Right cardiac atrium (tissue), 5 donors: ENCODE measurements around the gene LMX1B. TPM values are rescaled to one million over a fixed set of nuclear protein-coding genes. Genes with fewer than 3 reads are reported as not detected.

Experiments
- ATAC-seq, 2 donors: fragments of 200-7000 bp; cut with Tn5 transposase; one replicate each; pipeline versions ENCODE4 v1.8.0 to v1.9.1; 2020; ENCODE audit warnings: moderate library complexity in 2 of 2, mild to moderate bottlenecking in 1 of 2
- DNase-seq, 3 donors: peaks; one replicate each; pipeline ENCODE4 v3.0.0-alpha.2; 2020
- H3K27ac ChIP-seq: one replicate; pipeline ENCODE4 v1.5.1; 2013; ENCODE audit warnings: mild to moderate bottlenecking, low read length, control low read depth, moderate library complexity
- H3K27me3 ChIP-seq: one replicate; pipeline ENCODE4 v1.6.1; 2013; ENCODE audit not compliant: control insufficient read depth, insufficient read depth
- H3K4me1 ChIP-seq: one replicate; pipeline ENCODE4 v1.6.1; 2013; ENCODE audit warnings: low read length; ENCODE audit not compliant: control insufficient read depth, insufficient read depth
- H3K4me3 ChIP-seq: one replicate; pipeline ENCODE4 v1.5.1; 2013; ENCODE audit warnings: low read length, control low read depth
- H3K9me3 ChIP-seq: one replicate; pipeline ENCODE4 v1.6.1; 2013; ENCODE audit warnings: low read length; ENCODE audit not compliant: control insufficient read depth
- WGBS: extraction: QIAGEN DNeasy Blood & Tissue Kit; methylation state at CpG from one replicate; pipeline ENCODE4 v1.1.7; 2013; 5-methylcytosine and 5-hydroxymethylcytosine counted together
- intact Hi-C, 4 donors: fragments of 100-400 bp; cut with DNase I; formaldehyde crosslinking; loops; one replicate each; pipeline versions ENCODE4 v1.11.0 to v1.14.0; 2022 to 2023
- polyA plus RNA-seq: library from polyadenylated mRNA; stranded (reverse); fragments of 200-250 nt; gene quantifications from one replicate; pipeline ENCODE4 v1.2.3, GENCODE V29; 2013
- total RNA-seq, 4 donors: library from RNA; stranded (reverse); fragmentation: NEBNext Ultra II Directional; extraction: Animal tissue kit (Norgen Biotek cat#: 25700); gene quantifications; one replicate each; pipeline ENCODE4 v1.2.1, GENCODE V29; 2021
- donor health status: healthy with polysubstance abuse.
- donor health status: DM: no; HTN: yes; CAD: no.
- donor health status: DM: no; HTN: no; CAD: no.
- donor health status: DM: no; HTN: yes; CAD: no; lungs with severe emphysema.
- donor health status: DM: yes; HTN: yes; CAD: no.

Gene LMX1B
- total and polyA plus RNA-seq, 5 donors: 0.81 to 3.6 (median 1.7) TPM

DNA sequence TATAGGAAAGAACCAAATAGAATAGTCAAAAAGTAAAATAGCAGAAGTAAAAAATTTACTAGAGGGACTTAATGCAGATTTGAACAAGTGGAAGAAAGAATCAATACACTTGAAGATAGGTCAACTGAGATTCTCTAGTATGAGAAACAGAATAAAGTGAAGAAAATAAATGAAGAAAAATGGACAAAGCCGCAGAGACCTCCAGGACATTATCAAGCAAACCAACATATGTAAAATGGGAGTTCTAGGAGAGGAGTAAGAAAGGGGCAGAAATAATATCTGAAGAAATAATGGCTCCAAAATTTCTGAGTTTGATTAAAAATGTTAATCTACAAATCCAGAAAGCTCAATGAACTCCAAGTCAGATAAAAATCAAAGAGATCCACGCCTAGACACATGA, 121.1 kb downstream of the LMX1B start:
- Histone ChIP-seq H3K27ac (no peak overlapping the region), H3K27me3 (no peaks in the 10 kb centered on the region), H3K4me1 (no peaks in the 10 kb centered on the region), H3K4me3 (no peak overlapping the region), H3K9me3 (peaks cover 3% of the 10 kb centered on the region)
- WGBS: 74% methylated on average over 2 of the region's 2 CpGs
- intact Hi-C loops: no loop called here
- no peak for DNase-seq
- no peak for ATAC-seq

DNA sequence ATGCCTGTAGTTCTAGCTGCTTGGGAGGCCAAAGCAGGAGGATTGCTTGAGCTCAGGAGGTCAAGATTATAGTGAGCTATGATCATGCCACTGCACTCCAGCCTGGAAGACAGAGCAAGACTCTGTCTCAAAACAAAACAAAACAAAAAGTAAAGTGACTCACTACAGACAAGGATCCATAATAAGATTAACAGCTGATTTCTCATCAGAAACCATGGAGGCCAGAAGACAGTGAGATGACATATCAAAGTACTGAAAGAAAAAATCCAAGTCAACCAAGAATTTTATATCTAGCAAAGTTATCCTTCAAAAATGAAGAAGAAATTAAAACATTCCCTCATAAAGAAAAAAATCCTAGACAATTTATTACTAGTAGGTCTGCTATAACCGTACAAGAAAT, 121.8 kb downstream of the LMX1B start:
- no peaks in the 10 kb centered on the region for H3K4me1 ChIP-seq
- peaks cover 3% of the 10 kb centered on the region for H3K9me3 ChIP-seq
- H3K27ac ChIP-seq: no peak overlapping the region
- intact Hi-C loops: no loop called here
- no peak overlapping the region for H3K4me3 ChIP-seq
- DNase-seq (no peak), ATAC-seq (no peak)
- H3K27me3 ChIP-seq: peaks cover 5% of the 10 kb centered on the region
- WGBS: 99% methylated on average over 1 of the region's 1 CpG

GRCh38 chr9:126738553-126738952, 124.8 kb downstream of the LMX1B start:
- ATAC-seq (no peak), DNase-seq (no peak)
- H3K4me1 ChIP-seq: no peaks in the 10 kb centered on the region
- no peak overlapping the region for H3K4me3 ChIP-seq
- H3K27me3 ChIP-seq: peaks cover 5% of the 10 kb centered on the region
- intact Hi-C loops: no loop called here
- peaks cover 3% of the 10 kb centered on the region for H3K9me3 ChIP-seq
- H3K27ac ChIP-seq: no peak overlapping the region
- WGBS: 56% methylated on average over 1 of the region's 1 CpG

- no peak for DNase-seq
- Histone ChIP-seq H3K4me1 (no peaks in the 10 kb centered on the region), H3K27ac (no peak overlapping the region), H3K9me3 (no peaks in the 10 kb centered on the region), H3K27me3 (peaks cover 5% of the 10 kb centered on the region), H3K4me3 (no peak overlapping the region)
- intact Hi-C loops: no loop called here
- WGBS: 79% methylated on average over 5 of the region's 5 CpGs
- ATAC-seq: no peak
Observed at GRCh38 chr9:126743041-126743440, 129.3 kb downstream of the LMX1B start.

GRCh38 chr9:126745574-126746411, 132.1 kb downstream of the LMX1B start:
- H3K27me3 ChIP-seq: no peaks in the 10 kb centered on the region
- H3K4me1 ChIP-seq: no peaks in the 10 kb centered on the region
- ATAC-seq (no peak), DNase-seq (no peak)
- intact Hi-C loops: no loop called here
- no peak overlapping the region for H3K4me3 ChIP-seq
- H3K9me3 ChIP-seq: no peaks in the 10 kb centered on the region
- WGBS: 51% methylated on average over 10 of the region's 10 CpGs
- no peak overlapping the region for H3K27ac ChIP-seq

Other genes with a start within 250 kb of the LMX1B start
- gene ZBTB43, start 191.1 kb downstream of the LMX1B start, total RNA-seq: 10 to 100 TPM; 17.2 to 23.4 (median 19.6) TPM
- 7.5 TPM for gene ZBTB43, start 191.1 kb downstream of the LMX1B start, polyA plus RNA-seq
- 1 to 10 TPM; 5.2 to 6.0 (median 5.4) TPM for gene ZBTB34, start 246.7 kb downstream of the LMX1B start, total RNA-seq
- 2.4 TPM for gene ZBTB34, start 246.7 kb downstream of the LMX1B start, polyA plus RNA-seq